Type B pancreatic cell (in vitro differentiated cells): ENCODE measurements around the gene C11orf98. TPM values are rescaled to one million over a fixed set of nuclear protein-coding genes. Genes with fewer than 3 reads are reported as not detected.
A peak's percentile ranks its signal among the peaks of the same experiment; 100 is the strongest.

Source experiments
- DNase-seq: peaks from one replicate; pipeline ENCODE4 v3.0.0; 2021; ENCODE audit warnings: mixed read lengths; ENCODE audit not compliant: unreplicated experiment; ENCODE audit errors: extremely low spot score
- H3K27ac Mint-ChIP-seq: 2 replicates; pipeline ENCODE4 v1.8.0; 2021; ENCODE audit warnings: mild to moderate bottlenecking, mixed read lengths
- H3K27me3 Mint-ChIP-seq: 2 replicates; pipeline ENCODE4 v1.8.0; 2021; ENCODE audit warnings: mixed read lengths
- H3K36me3 Mint-ChIP-seq: 2 replicates; pipeline ENCODE4 v1.8.0; 2021; ENCODE audit warnings: mixed read lengths
- H3K4me1 Mint-ChIP-seq: one replicate; pipeline ENCODE4 v1.8.0; 2021; ENCODE audit warnings: mixed read lengths; ENCODE audit not compliant: unreplicated experiment
- H3K4me3 Mint-ChIP-seq: 2 replicates; pipeline ENCODE4 v1.8.0; 2021; ENCODE audit warnings: mild to moderate bottlenecking, mixed read lengths
- H3K9me3 Mint-ChIP-seq: 2 replicates; pipeline ENCODE4 v1.8.0; 2021; ENCODE audit warnings: mixed read lengths
- CTCF ChIP-seq: fragments of 200-600 bp; sonication (generic); conservative IDR thresholded peaks from 2 replicates; pipeline ENCODE4 v1.5.0; 2021; ENCODE audit warnings: antibody characterized with exemption, mild to moderate bottlenecking
- total RNA-seq: library from RNA; stranded (reverse); gene quantifications from 2 replicates; pipeline ENCODE4 v1.2.1, GENCODE V29; 2021; ENCODE audit warnings: low replicate concordance

The C11orf98 gene
- total RNA-seq, 1 donor from 2014 or later: 69.2 TPM

- peak overlapping the region; percentile 98 for H3K4me3 Mint-ChIP-seq
- TF ChIP-seq CTCF: no peak
- H3K36me3 Mint-ChIP-seq: peaks cover 6% of the 10 kb centered on the region
- no peaks in the 10 kb centered on the region for H3K9me3 Mint-ChIP-seq
- peaks cover 21% of the 10 kb centered on the region for H3K4me1 Mint-ChIP-seq
- H3K27ac Mint-ChIP-seq: peak overlapping the region; percentile 95
- DNase-seq: no peak
- H3K27me3 Mint-ChIP-seq: no peaks in the 10 kb centered on the region
Measured at GRCh38 chr11:62666259-62666926, 1.4 kb upstream of the C11orf98 start.

GRCh38 chr11:62665599-62666258, 719 bp upstream of the C11orf98 start:
- H3K27ac Mint-ChIP-seq: peak overlapping the region; percentile 95
- peaks cover 14% of the 10 kb centered on the region for H3K4me1 Mint-ChIP-seq
- no peaks in the 10 kb centered on the region for H3K27me3 Mint-ChIP-seq
- peak overlapping the region; percentile 98 for H3K4me3 Mint-ChIP-seq
- no peak for DNase-seq
- no peak for TF ChIP-seq CTCF
- H3K9me3 Mint-ChIP-seq: no peaks in the 10 kb centered on the region
- peaks cover 6% of the 10 kb centered on the region for H3K36me3 Mint-ChIP-seq

- DNase-seq: no peak
- TF ChIP-seq CTCF: no peak
Measured at GRCh38 chr11:62664405-62665074, 470 bp downstream of the C11orf98 start.

DNA sequence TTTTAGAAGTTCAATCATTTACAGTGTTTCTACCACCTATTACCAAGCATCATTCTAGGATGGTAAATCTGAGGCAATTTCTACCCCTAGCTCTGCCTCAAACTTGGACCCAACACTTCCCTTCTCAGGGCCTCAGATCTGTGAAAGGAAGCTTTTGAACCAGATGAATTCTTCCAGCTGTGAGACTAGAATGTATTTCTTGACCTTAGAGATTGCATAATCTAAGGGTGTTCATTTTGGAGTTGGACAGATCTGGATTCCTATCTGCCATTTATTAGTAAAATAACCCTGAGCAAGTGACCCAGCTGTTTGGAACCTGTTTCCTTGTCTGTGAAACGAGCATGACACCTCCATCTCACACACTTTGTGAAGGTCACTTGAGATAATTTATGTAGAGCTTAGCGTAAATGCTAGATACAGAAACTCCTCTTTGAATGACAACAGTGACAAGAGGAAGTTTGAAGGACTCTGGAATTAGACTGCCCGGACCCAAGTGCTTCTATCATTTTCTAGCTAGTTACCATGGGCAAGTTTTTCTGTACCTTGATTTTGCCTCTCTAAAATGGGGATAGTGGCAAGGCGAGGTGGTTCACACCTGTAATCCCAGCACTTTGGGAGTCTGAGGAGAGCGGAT, 8.1 kb downstream of the C11orf98 start:
- DNase-seq: no peak
- H3K4me1 Mint-ChIP-seq: peaks cover 15% of the 10 kb centered on the region
- peak overlapping the region; percentile 30 for H3K27ac Mint-ChIP-seq
- no peaks in the 10 kb centered on the region for H3K27me3 Mint-ChIP-seq
- no peaks in the 10 kb centered on the region for H3K36me3 Mint-ChIP-seq
- H3K9me3 Mint-ChIP-seq: no peaks in the 10 kb centered on the region
- peak overlapping the region; percentile 13 for H3K4me3 Mint-ChIP-seq
- TF ChIP-seq CTCF: no peak

More at GRCh38 chr11:62664405-62665074, 470 bp downstream of the C11orf98 start:
- H3K27me3 Mint-ChIP-seq: no peaks in the 10 kb centered on the region
- H3K9me3 Mint-ChIP-seq: no peaks in the 10 kb centered on the region
- H3K4me3 Mint-ChIP-seq: peak overlapping the region; percentile 98
- peak overlapping the region; percentile 95 for H3K27ac Mint-ChIP-seq
- peaks cover 13% of the 10 kb centered on the region for H3K4me1 Mint-ChIP-seq
- peaks cover 6% of the 10 kb centered on the region for H3K36me3 Mint-ChIP-seq

- no peak for DNase-seq
Measured at GRCh38 chr11:62654297-62654696, 10.7 kb downstream of the C11orf98 start.

More at GRCh38 chr11:62654297-62654696, 10.7 kb downstream of the C11orf98 start:
- Mint-ChIP-seq H3K27me3 (no peaks in the 10 kb centered on the region), H3K4me3 (peak overlapping the region; percentile 22), H3K27ac (peak overlapping the region; percentile 23), H3K9me3 (no peaks in the 10 kb centered on the region), H3K36me3 (no peaks in the 10 kb centered on the region), H3K4me1 (peaks cover 15% of the 10 kb centered on the region)
- TF ChIP-seq CTCF: no peak
